BLaER1 (cell line): ENCODE data around the gene CORT.
A peak's percentile ranks its signal among the peaks of the same experiment; 100 is the strongest.

Experiments used
- H3K27ac ChIP-seq: shearing (Covaris generic); formaldehyde crosslinking; 2 replicates; pipeline ENCODE4 v1.8.1; 2022
- H3K27me3 ChIP-seq: shearing (Covaris generic); formaldehyde crosslinking; 2 replicates; pipeline ENCODE4 v1.8.1; 2022
- H3K36me3 ChIP-seq: shearing (Covaris generic); formaldehyde crosslinking; 2 replicates; pipeline ENCODE4 v1.8.1; 2022
- H3K4me1 ChIP-seq: shearing (Covaris generic); formaldehyde crosslinking; 2 replicates; pipeline ENCODE4 v1.8.1; 2022
- H3K4me2 ChIP-seq: shearing (Covaris generic); formaldehyde crosslinking; 2 replicates; pipeline ENCODE4 v1.8.1; 2022
- H3K4me3 ChIP-seq: shearing (Covaris generic); formaldehyde crosslinking; 2 replicates; pipeline ENCODE4 v1.8.1; 2022
- H3K9ac ChIP-seq: shearing (Covaris generic); formaldehyde crosslinking; 2 replicates; pipeline ENCODE4 v1.8.1; 2022
- H3K9me3 ChIP-seq: shearing (Covaris generic); formaldehyde crosslinking; 2 replicates; pipeline ENCODE4 v1.8.1; 2022
- H4K20me1 ChIP-seq: shearing (Covaris generic); formaldehyde crosslinking; 2 replicates; pipeline ENCODE4 v1.8.1; 2022
- Cebpa-rat ChIP-seq: shearing (Covaris generic); IDR thresholded peaks from 2 replicates; pipeline ENCODE4 v1.8.1; 2022

Gene CORT

DNA sequence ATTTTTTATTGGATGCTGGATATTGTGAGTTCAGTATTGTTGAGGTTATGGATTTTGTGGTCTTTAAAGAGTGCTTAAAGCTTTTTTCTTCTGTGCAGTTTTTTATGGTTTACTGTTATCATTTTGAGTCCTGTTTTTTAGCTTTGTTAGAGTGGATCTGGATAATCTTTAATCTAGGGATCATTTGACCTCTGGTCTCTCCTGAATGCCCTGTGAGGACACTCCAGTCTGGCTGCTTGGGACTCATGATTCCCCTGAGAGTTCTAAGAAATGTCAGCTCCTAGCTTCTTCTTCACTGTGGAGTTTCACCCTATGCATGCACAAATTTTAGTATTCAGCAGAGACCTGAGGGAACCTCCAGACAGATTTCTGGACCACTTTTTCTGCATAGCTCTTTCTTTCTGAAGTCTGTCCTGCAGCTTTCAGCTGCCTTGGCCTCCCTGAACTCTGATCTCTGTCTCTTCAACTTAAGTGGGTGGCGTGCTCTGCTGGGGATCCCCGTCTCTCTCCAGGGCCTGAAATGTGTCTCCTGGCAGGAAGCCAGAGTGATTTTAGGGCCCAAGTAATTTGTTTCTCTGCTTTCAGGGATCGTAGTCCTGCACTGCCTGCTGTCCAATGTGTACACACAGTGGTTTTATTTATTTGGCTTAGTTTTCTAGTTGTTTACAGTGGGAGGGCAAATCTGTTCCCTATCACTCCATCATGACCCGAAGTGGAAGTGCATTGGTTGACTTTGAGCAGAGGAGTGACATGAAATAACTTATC is 39.6 kb downstream of the CORT start:
- Histone ChIP-seq H3K27ac (no peak overlapping the region), H3K9me3 (peaks cover 9% of the 10 kb centered on the region; the same call in 1 of the 2 replicates), H3K27me3 (no peaks in the 10 kb centered on the region), H3K4me1 (peaks cover 2% of the 10 kb centered on the region; the same call in 1 of the 2 replicates), H3K9ac (no peak overlapping the region), H3K36me3 (peaks cover 23% of the 10 kb centered on the region), H3K4me3 (no peak overlapping the region), H4K20me1 (peaks cover 86% of the 10 kb centered on the region), H3K4me2 (no peak overlapping the region)
- TF ChIP-seq Cebpa-rat, result no peak

DNA sequence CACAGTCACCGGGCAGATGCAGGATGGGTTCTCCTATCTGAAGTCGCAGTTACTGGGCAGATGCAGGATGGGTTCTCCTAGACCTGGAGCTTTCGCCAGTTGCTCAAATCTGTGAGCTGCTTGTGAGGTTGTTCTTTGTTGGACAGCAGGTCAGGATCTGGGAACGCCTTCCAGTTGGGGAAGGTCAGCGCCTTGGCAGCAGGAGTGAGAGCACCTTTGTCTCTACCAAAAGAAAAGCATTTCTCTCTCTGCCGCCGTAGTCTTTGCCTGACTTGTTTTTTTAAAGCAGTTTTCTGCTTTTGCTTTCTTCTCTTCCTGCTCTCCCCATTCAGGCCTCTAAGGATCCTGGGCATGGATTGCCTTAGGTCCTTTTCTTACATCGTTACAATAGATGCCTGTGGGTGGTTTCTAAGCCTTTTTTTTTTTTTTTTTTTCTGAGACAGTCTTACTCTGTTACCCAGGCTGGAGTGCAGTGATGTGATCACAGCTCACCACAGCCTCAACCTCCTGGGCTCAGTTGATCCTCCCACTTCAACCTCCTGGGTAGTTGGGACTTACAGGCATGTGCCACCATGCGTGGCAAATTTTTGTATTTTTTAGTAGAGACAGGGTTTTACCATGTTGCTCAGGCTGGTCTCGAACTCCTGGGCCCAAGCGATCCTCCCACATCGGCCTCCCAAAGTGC is 40.6 kb downstream of the CORT start:
- Histone ChIP-seq H3K9me3 (peaks cover 9% of the 10 kb centered on the region; the same call in 1 of the 2 replicates), H3K4me1 (peaks cover 12% of the 10 kb centered on the region), H3K36me3 (peaks cover 23% of the 10 kb centered on the region), H3K27me3 (no peaks in the 10 kb centered on the region), H4K20me1 (peaks cover 84% of the 10 kb centered on the region), H3K9ac (0 out of 2 replicates have a peak overlapping the region, but pooled peaks have one; percentile 12), H3K4me2 (no peak overlapping the region), H3K27ac (no peak overlapping the region), H3K4me3 (no peak overlapping the region)
- no peak for TF ChIP-seq Cebpa-rat

DNA sequence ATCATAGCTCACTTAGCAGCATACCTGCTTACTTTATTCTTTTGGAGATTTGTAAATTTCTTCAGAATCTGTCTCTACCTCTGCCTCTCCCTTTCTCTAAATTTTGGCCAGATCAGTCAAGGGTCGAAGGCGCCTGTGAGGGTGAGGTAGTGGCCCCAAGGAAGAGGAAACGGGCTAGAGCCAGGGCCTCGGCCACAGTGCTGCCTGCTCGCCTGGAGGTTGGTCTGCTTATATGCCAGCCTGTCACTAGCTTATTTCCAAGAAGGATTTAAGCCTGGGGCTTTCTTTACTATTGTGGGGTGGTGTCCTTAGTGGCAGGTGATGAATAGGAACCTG is 44.6 kb downstream of the CORT start:
- Histone ChIP-seq H4K20me1 (peaks cover 95% of the 10 kb centered on the region), H3K27ac (no peak overlapping the region), H3K4me2 (peak overlapping the region; percentile 89; the same call in 1 of the 2 replicates), H3K36me3 (peaks cover 25% of the 10 kb centered on the region), H3K4me1 (peaks cover 24% of the 10 kb centered on the region), H3K27me3 (no peaks in the 10 kb centered on the region), H3K4me3 (no peak overlapping the region), H3K9me3 (no peaks in the 10 kb centered on the region), H3K9ac (no peak overlapping the region)
- TF ChIP-seq Cebpa-rat, result no peak

DNA sequence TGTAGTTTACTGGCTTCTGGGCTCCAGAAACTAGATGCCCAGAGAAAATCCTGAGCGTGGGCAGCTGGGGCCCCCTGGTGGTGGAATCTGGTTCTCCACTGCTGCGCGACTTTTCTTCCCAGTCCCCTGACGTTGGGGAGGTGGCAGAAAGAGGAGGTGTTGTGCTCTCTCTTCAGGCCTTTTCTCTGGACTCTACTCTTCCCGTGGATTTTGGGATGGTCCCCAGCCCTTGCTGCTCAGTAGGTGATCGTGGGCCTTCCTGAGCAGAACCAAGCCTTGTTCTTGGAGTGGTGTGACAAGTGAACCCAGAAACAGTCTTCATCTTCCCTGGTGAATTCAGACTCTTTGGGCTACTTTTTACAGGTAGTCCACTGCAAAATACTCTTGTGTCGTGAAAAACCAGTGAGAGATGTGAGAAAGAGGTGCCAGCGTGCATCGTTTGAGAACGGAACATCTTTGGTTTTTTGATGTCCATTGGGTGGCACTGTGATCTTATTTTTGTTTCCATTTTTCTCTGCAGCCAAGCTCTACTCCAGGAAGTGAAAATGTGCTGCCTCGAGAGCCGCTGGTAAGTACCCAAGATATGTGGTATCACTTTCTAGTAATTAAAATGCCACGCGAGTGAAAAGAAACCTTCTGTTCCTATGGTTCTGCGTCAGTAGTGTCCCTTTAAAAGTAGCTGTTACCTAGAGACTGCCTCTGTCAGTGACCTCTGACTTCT is 45.1 kb downstream of the CORT start:
- Histone ChIP-seq H3K4me1 (peaks cover 24% of the 10 kb centered on the region), H3K9ac (peak overlapping the region; percentile 43; the same call in 1 of the 2 replicates), H3K36me3 (peaks cover 20% of the 10 kb centered on the region), H3K27ac (no peak overlapping the region; the same call in 1 of the 2 replicates), H4K20me1 (peaks cover 95% of the 10 kb centered on the region), H3K4me3 (peak overlapping the region; percentile 57), H3K9me3 (no peaks in the 10 kb centered on the region), H3K4me2 (peak overlapping the region; percentile 89), H3K27me3 (no peaks in the 10 kb centered on the region)
- no peak for TF ChIP-seq Cebpa-rat

DNA sequence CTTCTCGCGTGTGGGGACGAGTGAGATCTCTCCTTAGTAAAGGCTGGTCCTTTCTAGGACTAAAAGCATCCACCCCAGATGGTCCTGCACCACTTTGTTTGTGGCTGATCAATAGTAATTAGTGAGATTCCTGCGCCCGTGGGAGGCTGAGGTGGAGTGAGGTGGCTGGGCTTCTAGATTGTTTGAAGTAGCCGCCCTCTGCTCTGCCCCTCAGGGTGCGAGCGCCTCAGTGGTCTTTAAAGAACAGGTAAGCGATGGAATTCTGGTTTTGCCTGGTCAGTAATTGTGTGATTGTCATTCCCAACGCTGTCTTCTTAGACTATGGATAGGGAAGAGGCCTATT is 45.6 kb downstream of the CORT start:
- peaks cover 95% of the 10 kb centered on the region for H4K20me1 ChIP-seq
- peak overlapping the region; percentile 57; the same call in 1 of the 2 replicates for H3K4me3 ChIP-seq
- no peak for TF ChIP-seq Cebpa-rat
- H3K27ac ChIP-seq, result no peak overlapping the region; the same call in 1 of the 2 replicates
- H3K4me2 ChIP-seq, result peak overlapping the region; percentile 89
- peaks cover 15% of the 10 kb centered on the region for H3K36me3 ChIP-seq
- no peaks in the 10 kb centered on the region for H3K27me3 ChIP-seq
- H3K9me3 ChIP-seq, result no peaks in the 10 kb centered on the region
- peak overlapping the region; percentile 43; the same call in 1 of the 2 replicates for H3K9ac ChIP-seq
- H3K4me1 ChIP-seq, result peaks cover 24% of the 10 kb centered on the region

DNA sequence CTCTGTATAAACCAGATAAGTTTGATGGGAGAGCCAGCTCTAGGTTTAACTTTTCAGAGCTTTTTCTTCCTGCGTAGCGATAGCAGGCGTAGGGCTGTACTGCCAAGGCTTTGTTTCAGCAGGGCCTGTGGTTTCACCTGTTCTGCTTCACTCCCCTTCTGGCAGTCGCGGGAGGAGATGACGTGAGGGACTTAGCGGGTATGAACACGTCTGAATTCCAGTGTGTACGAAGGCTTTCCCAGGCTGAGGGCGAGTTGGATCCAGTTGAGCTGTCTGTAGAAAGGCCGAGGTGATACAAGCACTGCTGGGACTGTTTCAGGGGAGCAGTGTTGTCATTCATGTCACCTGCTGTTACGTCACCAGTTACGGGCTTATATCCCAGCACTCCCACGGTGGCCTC is 46.1 kb downstream of the CORT start:
- Histone ChIP-seq H3K4me3 (peak overlapping the region; percentile 57; the same call in 1 of the 2 replicates), H3K4me1 (peaks cover 24% of the 10 kb centered on the region), H3K27ac (no peak overlapping the region; the same call in 1 of the 2 replicates), H3K9me3 (no peaks in the 10 kb centered on the region), H3K9ac (peak overlapping the region; percentile 43; the same call in 1 of the 2 replicates), H3K27me3 (no peaks in the 10 kb centered on the region), H3K4me2 (peak overlapping the region; percentile 89), H3K36me3 (peaks cover 14% of the 10 kb centered on the region), H4K20me1 (peaks cover 95% of the 10 kb centered on the region)
- no peak for TF ChIP-seq Cebpa-rat

DNA sequence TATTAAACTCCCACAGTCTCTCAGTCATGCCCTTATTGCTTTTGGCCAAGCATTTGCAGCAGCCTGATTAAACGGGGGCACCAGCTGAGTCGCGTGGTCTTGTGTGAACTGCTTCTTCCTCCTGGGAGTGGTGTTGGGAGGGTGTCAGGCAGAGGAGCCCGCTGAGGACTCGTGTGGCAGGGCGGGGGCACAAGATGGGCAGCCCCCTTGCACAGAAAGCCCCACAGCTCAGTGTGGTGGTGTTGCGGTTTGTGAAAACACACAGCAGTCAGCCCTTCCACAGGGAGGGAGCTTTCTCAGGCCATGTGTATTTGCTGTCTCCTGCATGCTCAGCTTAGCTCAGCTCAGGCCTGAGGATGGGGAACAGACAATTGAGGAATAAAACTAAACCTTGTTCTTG is 47.3 kb downstream of the CORT start:
- no peak for TF ChIP-seq Cebpa-rat
- H3K4me3 ChIP-seq, result no peak overlapping the region
- no peaks in the 10 kb centered on the region for H3K27me3 ChIP-seq
- peaks cover 24% of the 10 kb centered on the region for H3K4me1 ChIP-seq
- H3K9ac ChIP-seq, result no peak overlapping the region
- H3K36me3 ChIP-seq, result peaks cover 19% of the 10 kb centered on the region
- H4K20me1 ChIP-seq, result peaks cover 95% of the 10 kb centered on the region
- no peak overlapping the region for H3K27ac ChIP-seq
- no peak overlapping the region for H3K4me2 ChIP-seq
- no peaks in the 10 kb centered on the region for H3K9me3 ChIP-seq

DNA sequence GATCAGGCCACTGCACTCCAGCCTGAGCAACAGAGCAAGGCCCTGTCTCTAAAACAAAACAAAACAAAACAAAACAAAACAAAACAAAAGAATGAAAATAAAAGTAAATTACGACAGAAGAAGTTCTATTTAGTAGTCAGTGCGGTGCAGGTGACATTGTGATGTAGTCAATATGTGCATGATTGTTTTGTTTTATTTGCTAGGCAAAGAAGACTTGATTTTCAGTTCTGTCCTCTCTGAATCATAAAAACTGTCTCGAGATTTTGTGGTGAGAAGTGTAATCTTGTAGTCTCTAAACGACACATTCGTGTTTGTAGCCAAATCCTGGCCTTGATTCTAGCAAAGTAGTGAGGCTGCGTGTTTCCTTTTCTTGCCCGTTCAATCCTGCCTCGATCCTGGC is 48.4 kb downstream of the CORT start:
- H3K27me3 ChIP-seq, result no peaks in the 10 kb centered on the region
- no peak overlapping the region for H3K27ac ChIP-seq
- H3K4me2 ChIP-seq, result no peak overlapping the region
- H3K36me3 ChIP-seq, result peaks cover 19% of the 10 kb centered on the region
- H3K9me3 ChIP-seq, result no peaks in the 10 kb centered on the region
- H3K9ac ChIP-seq, result no peak overlapping the region
- no peak overlapping the region for H3K4me3 ChIP-seq
- TF ChIP-seq Cebpa-rat, result no peak
- peaks cover 97% of the 10 kb centered on the region for H4K20me1 ChIP-seq
- H3K4me1 ChIP-seq, result peaks cover 24% of the 10 kb centered on the region
